Measurements from ENCODE around the gene SPOP.

GRCh38 chr17:49551221-49552069 lies 126.5 kb downstream of the SPOP start:
- TF ChIP-seq CTCF (IDR thresholded peaks at IDR 0.05; ENCODE audit: poor library complexity): no peak
- TF ChIP-seq EZH2 (IDR thresholded peaks at IDR 0.05; ENCODE audit: borderline replicate concordance): no peak
